AG04449 (cell line): ENCODE results near the gene PPL.

Experiments
- CTCF ChIA-PET: fragments of 350-600 bp; formaldehyde crosslinking; extraction: SDS; loops from one replicate; lab custom pipeline; 2021; ENCODE audit warnings: antibody characterized with exemption; lab: Yijun Ruan, JAX
- POLR2A ChIA-PET: fragments of 400-600, 350-600 bp; formaldehyde crosslinking; extraction: SDS; loops from one replicate; lab custom pipeline; 2020; ENCODE audit warnings: antibody characterized with exemption, inconsistent platforms; lab: Yijun Ruan, JAX
- DNase-seq: peaks from one replicate; pipeline ENCODE4 v3.0.0-alpha.2; 2010; ENCODE audit warnings: low read depth, low spot score
- H3K4me3 ChIP-seq: 2 replicates; pipeline ENCODE4 v1.5.1; 2011; ENCODE audit warnings: low read depth, mild to moderate bottlenecking, control low read depth, low read length
- TF ChIP-seq, protein P1 (sequence below): IDR thresholded peaks from one replicate; pipeline ENCODE4 v1.5.1; 2011; ENCODE audit warnings: mild to moderate bottlenecking, moderate library complexity, low read length, control low read depth, inconsistent platforms; ENCODE audit not compliant: insufficient read depth; ENCODE audit errors: missing control alignments

The PPL gene

DNA sequence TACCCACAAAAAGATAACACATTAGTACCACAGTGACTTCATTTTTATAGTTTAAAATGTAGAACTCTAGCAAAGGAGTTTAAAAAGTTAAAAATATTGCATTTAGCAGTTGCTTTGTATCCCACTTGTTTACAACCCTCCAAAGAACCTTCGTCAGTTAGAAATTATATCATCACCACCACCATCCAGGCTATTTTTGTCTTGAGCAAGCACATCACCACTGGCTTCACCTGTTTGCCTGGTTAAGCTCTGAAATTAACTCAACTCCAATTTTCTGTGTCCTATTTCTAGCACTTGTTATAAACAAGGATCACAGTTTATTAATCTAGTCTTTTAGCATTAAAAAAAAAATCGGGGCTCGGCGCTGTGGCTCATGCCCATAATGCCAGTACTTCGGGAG lies 96.0 kb downstream of the PPL start:
- TF ChIP-seq, protein P1, sequence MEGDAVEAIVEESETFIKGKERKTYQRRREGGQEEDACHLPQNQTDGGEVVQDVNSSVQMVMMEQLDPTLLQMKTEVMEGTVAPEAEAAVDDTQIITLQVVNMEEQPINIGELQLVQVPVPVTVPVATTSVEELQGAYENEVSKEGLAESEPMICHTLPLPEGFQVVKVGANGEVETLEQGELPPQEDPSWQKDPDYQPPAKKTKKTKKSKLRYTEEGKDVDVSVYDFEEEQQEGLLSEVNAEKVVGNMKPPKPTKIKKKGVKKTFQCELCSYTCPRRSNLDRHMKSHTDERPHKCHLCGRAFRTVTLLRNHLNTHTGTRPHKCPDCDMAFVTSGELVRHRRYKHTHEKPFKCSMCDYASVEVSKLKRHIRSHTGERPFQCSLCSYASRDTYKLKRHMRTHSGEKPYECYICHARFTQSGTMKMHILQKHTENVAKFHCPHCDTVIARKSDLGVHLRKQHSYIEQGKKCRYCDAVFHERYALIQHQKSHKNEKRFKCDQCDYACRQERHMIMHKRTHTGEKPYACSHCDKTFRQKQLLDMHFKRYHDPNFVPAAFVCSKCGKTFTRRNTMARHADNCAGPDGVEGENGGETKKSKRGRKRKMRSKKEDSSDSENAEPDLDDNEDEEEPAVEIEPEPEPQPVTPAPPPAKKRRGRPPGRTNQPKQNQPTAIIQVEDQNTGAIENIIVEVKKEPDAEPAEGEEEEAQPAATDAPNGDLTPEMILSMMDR: no peak
- CTCF ChIA-PET: interaction anchor here (1.8 kb wide), 1 partner anchor 115 kb away, joined by 7 read pairs; no protein-coding TSS in a partner anchor
- no peak for DNase-seq
- POLR2A ChIA-PET: no interaction called here
- H3K4me3 ChIP-seq: no peak overlapping the region

DNA sequence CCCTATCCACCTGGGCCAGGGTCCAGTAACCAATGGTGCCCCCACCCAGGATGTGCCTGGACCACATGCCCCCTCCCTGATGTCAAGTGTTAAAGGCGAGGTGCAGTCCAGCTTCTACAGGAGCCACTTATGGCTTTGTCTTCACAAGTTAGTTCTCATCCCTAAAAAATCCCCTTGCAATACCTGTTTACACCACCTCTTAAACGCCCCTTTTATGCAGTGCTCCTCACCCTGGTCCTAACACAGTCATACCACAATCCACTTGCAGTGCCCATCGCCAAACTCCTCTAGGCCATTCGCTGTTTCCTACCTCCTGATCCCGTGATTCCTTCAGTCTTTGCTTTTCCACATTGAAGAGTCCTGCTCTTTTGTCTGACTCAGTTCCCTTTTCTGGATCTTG lies 97.0 kb downstream of the PPL start:
- no peak for DNase-seq
- TF ChIP-seq, protein P1: no peak
- CTCF ChIA-PET: no interaction called here
- POLR2A ChIA-PET: no interaction called here
- H3K4me3 ChIP-seq: no peak overlapping the region

DNA sequence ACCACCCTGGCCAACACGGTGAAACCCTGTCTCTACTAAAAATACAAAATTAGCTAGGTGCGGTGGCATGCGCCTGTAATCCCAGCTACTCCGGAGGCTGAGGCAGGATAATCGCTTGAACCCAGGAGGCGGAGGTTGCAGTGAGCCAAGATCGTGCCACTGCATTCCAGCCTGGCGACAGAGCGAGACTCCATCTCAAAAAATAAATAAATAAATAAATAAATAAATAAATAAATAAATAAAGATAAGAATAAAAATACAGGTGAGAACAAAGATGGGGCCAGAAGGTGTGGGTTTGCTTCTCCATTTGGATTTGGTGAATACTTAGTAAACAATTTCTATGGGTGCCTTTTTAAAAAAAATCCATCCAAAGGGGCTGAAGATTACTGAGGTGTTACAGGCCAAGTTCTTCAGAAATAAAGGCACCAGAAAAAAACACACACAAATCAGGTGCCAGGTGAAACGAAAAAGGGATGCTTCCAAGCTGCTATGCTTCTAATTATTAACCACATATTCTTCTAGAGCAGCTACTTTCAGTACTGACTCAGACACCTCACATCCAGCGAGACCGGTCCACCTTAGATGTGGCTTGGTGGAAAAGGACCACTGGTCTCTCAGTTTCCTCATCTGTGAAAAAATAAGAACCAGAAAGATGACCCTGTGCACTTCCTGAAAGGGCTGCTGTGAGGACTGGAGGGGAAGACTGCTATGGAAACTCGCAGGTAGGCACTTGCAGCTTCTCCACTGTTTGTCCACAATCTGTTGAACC lies 99.0 kb downstream of the PPL start:
- TF ChIP-seq, protein P1: no peak
- DNase-seq: no peak
- no peak overlapping the region for H3K4me3 ChIP-seq
- ChIA-PET CTCF (interaction anchor here (1.0 kb wide), 1 partner anchor 9 kb away, joined by 3 read pairs; the partner anchor contains the start of genes GLYR1 and UBN1), POLR2A (interaction anchor here (0.7 kb wide), 1 partner anchor 30 kb away, joined by 6 read pairs; no protein-coding TSS in a partner anchor)

DNA sequence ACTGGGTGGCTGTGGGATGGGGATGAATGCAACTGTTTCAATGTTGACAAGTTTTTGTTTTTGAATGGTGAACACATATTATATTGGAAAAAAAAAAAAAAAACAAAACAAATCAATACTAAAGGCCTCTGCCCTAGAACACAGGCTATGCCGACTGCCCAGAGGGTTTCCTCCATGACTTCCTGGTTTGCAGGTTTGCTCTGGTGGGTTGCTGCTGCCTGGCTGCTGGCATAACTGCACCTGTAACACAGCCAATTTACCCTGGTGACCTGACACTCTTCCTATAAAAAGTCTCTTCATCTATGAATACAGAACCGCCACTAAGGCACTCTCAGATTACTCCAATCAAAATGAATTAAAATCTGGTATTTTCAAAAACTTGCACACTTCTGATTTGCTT lies 100.2 kb downstream of the PPL start:
- ChIA-PET POLR2A (no interaction called here), CTCF (interaction anchor here (1.0 to 2.0 kb wide), 3 partner anchors 10 to 119 kb away, joined by 3 to 11 read pairs (median 6); partner anchors contain the start of genes GLYR1 and UBN1)
- TF ChIP-seq, protein P1: no peak
- DNase-seq: no peak
- H3K4me3 ChIP-seq: no peak overlapping the region

DNA sequence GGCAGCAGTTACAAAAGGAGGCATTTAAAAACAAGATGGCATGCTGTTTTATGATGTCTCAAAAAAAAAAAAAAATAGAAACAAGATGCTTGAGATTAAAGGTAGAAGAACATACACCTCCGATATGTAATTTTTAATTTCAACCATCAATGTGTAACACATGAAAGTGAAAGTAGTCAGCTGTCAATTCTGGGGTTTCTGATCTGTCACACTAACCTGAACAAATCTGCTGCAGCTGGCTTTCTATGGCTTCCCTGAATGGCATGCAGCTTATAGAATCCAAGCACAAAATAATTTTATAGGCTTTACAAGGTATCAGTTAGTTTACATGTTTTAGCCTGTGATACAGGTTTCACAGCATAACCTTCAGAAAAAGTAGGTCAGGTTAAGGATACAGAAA lies 103.4 kb downstream of the PPL start:
- ChIA-PET POLR2A (interaction anchor here (1.0 kb wide), 1 partner anchor 13 kb away, joined by 4 read pairs; no protein-coding TSS in a partner anchor), CTCF (interaction anchor here (0.8 kb wide), 1 partner anchor 11 kb away, joined by 3 read pairs; no protein-coding TSS in a partner anchor)
- H3K4me3 ChIP-seq: no peak overlapping the region
- TF ChIP-seq, protein P1: no peak
- DNase-seq: no peak

DNA sequence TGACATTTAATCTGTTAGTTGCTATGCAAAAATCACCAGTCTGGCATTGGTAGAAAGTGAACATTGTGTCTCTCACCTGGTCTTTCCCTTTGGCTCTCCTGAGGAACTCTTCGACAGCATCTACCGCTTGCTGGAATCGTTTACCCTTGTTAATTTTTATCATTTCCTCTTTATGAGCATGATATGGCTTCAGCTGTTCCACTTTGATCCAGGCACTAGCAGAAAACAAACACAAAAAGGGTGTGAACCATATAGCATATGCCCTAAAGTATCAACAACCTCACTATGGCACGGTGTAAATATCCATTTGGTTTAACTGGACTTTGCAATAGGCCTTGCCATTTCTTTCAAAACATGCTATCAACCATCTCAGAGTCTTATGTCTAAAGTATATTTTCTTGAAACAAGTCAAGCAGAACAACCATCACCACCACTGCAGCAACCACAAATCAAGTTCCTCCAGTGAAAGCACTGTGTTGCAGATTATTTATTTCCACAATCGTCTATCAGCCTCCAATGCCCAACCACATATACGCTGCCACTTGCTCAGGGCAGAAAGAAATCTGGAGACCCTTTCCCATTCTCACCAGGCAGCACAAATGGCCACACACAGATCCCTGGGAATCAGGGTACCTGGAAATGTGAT lies 104.1 kb downstream of the PPL start:
- H3K4me3 ChIP-seq: no peak overlapping the region
- ChIA-PET POLR2A (interaction anchor here (1.0 kb wide), 1 partner anchor 13 kb away, joined by 4 read pairs; no protein-coding TSS in a partner anchor), CTCF (no interaction called here)
- TF ChIP-seq, protein P1: no peak
- DNase-seq: no peak
